OCI-LY3 (cell line): ENCODE measurements around the gene ANAPC13.

ENCODE experiments used
- H2AFZ ChIP-seq: fragments of 200-600, 300-600 bp; shearing (Covaris generic); 2 replicates; pipeline ENCODE4 v1.6.0; 2014; ENCODE audit warnings: antibody characterized with exemption, low read depth, low read length
- H3K27ac ChIP-seq: fragments of 200-600, 300-600 bp; sonication (generic); 2 replicates; pipeline ENCODE4 v1.5.1; 2014; ENCODE audit warnings: mild to moderate bottlenecking, low read length, moderate library complexity, mixed read lengths
- H3K27me3 ChIP-seq: fragments of 200-600, 300-600 bp; sonication (generic); 2 replicates; pipeline ENCODE4 v1.6.1; 2014; ENCODE audit warnings: low read depth, low read length, mixed read lengths
- H3K36me3 ChIP-seq: fragments of 200-600, 300-600 bp; sonication (generic); replicated peaks from 2 replicates; pipeline ENCODE3; 2014; ENCODE audit warnings: low read depth, low read length, mixed read lengths
- H3K4me1 ChIP-seq: fragments of 300-600, 200-600 bp; sonication (generic); 2 replicates; pipeline ENCODE4 v1.6.1; 2014; ENCODE audit warnings: low read length, mixed read lengths
- H3K4me2 ChIP-seq: fragments of 200-600, 300-600 bp; sonication (generic); 2 replicates; pipeline ENCODE4 v1.6.1; 2014; ENCODE audit warnings: low read length, mixed read lengths
- H3K4me3 ChIP-seq: fragments of 300-600, 200-600 bp; sonication (generic); 2 replicates; pipeline ENCODE4 v1.5.1; 2014; ENCODE audit warnings: antibody characterized with exemption, mild to moderate bottlenecking, low read length, moderate library complexity
- H3K79me2 ChIP-seq: fragments of 300-600, 200-600 bp; shearing (Covaris generic); 2 replicates; pipeline ENCODE4 v1.6.1; 2014; ENCODE audit warnings: mild to moderate bottlenecking, low read length, mixed read lengths
- H3K9ac ChIP-seq: fragments of 300-600, 200-600 bp; shearing (Covaris generic); 2 replicates; pipeline ENCODE4 v1.6.0; 2014; ENCODE audit warnings: mild to moderate bottlenecking, low read length, moderate library complexity
- H3K9me3 ChIP-seq: fragments of 200-600, 300-600 bp; shearing (Covaris generic); 2 replicates; pipeline ENCODE4 v1.6.1; 2014; ENCODE audit warnings: low read length, mixed read lengths; ENCODE audit not compliant: insufficient read depth
- H4K20me1 ChIP-seq: fragments of 200-600, 300-600 bp; sonication (generic); 2 replicates; pipeline ENCODE4 v1.6.1; 2016; ENCODE audit warnings: low read length, mixed read lengths; ENCODE audit not compliant: insufficient read depth
- CTCF ChIP-seq: fragments of 200-600, 300-600 bp; sonication (generic); IDR thresholded peaks from 2 replicates; pipeline ENCODE4 v1.5.1; 2014; ENCODE audit warnings: antibody characterized with exemption, low read length, low read depth
- EZH2phosphoT487 ChIP-seq: fragments of 200-600 bp; shearing (Covaris generic); IDR thresholded peaks from 2 replicates; pipeline ENCODE4 v1.6.1; 2018; ENCODE audit warnings: antibody characterized with exemption, mixed run types, low read depth

The ANAPC13 gene

GRCh38 chr3:134463676-134464063, 22.1 kb downstream of the ANAPC13 start:
- Histone ChIP-seq H3K36me3 (no peaks in the 10 kb centered on the region), H3K27me3 (peaks cover 11% of the 10 kb centered on the region), H2AFZ (no peak overlapping the region), H4K20me1 (no peaks in the 10 kb centered on the region), H3K27ac (no peak overlapping the region), H3K4me3 (no peak overlapping the region), H3K9me3 (no peaks in the 10 kb centered on the region), H3K4me1 (no peaks in the 10 kb centered on the region), H3K4me2 (no peak overlapping the region), H3K9ac (no peak overlapping the region), H3K79me2 (no peaks in the 10 kb centered on the region)
- TF ChIP-seq CTCF = no peak
- no peak for TF ChIP-seq EZH2phosphoT487

DNA sequence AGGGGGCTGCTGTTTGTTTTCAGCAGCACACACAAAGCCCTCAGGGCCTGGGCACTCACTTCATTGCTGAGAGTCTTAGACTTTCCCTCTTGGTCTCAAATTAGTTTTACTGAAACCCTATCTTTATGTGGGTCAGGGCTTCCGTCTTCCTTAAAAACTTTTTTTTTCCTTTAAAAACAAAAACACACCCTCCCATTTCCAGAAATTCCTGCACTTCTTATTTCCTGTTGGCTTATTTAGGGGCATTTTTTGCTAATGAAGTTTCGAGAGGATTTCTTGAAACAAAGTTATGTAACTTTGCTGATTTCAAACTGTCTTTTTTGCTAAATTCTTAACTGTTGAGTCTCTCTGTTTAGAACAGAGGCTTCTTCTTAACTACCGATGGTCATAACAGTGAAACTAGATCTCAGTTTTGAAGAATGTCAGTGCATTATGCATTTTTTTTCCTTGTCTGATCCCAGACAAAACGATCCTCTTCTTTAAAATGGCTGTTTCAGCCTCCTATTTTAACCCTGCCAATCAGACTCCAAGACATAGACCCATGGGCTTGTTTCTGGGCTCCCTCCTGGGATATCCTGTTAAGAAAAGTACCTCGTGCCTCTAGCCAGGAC, 23.3 kb downstream of the ANAPC13 start:
- no peaks in the 10 kb centered on the region for H3K79me2 ChIP-seq
- H3K9ac ChIP-seq = no peak overlapping the region
- H3K9me3 ChIP-seq = no peaks in the 10 kb centered on the region
- no peaks in the 10 kb centered on the region for H3K36me3 ChIP-seq
- no peak overlapping the region for H3K4me2 ChIP-seq
- no peak overlapping the region for H3K27ac ChIP-seq
- H3K27me3 ChIP-seq = peaks cover 21% of the 10 kb centered on the region
- no peak overlapping the region for H3K4me3 ChIP-seq
- TF ChIP-seq CTCF = no peak
- TF ChIP-seq EZH2phosphoT487 = no peak
- no peaks in the 10 kb centered on the region for H4K20me1 ChIP-seq
- no peak overlapping the region for H2AFZ ChIP-seq
- H3K4me1 ChIP-seq = no peaks in the 10 kb centered on the region

DNA sequence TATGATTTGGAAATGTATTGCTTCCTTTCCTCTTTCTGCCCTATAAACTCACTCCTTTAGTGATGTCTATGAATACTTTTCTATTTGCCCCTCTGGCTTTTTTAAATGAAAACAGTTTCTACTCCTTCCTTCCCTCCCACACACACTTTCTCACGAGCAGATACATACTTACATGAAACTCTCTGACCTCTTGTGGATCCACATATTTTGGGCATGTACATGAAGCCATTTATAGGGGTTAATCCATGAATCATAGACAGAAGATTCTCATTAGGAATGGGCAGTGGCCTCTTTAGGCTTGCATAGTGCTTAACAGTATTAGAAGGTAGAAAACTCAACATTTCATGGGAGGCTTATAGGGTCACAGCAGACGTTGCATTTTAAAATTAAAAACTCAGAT, 24.8 kb downstream of the ANAPC13 start:
- H3K27me3 ChIP-seq = peaks cover 30% of the 10 kb centered on the region
- no peaks in the 10 kb centered on the region for H4K20me1 ChIP-seq
- H3K36me3 ChIP-seq = no peaks in the 10 kb centered on the region
- no peak overlapping the region for H2AFZ ChIP-seq
- no peak overlapping the region for H3K9ac ChIP-seq
- no peak overlapping the region for H3K4me2 ChIP-seq
- no peaks in the 10 kb centered on the region for H3K4me1 ChIP-seq
- H3K4me3 ChIP-seq = no peak overlapping the region
- no peak overlapping the region for H3K27ac ChIP-seq
- no peaks in the 10 kb centered on the region for H3K79me2 ChIP-seq
- H3K9me3 ChIP-seq = no peaks in the 10 kb centered on the region
- TF ChIP-seq EZH2phosphoT487 = no peak
- TF ChIP-seq CTCF = no peak

DNA sequence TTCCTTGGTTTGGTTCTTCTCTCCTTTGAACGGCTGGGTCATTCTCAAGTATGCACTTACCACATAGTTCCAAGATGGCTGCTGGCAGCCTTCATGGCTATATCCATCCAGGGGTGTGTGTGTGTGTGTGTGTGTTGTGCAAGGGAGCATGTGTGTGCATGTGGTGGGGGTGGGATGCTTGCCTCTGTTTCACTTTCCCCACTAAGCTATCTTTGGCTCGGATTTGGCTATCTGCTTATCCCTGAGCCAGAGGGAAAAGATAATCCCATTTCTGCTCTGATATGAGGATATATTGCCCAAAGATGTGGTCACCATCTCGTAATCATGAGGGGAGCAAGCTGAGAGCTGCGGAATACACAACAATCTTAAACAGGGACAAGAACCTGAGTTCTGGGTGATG, 26.2 kb downstream of the ANAPC13 start:
- H3K36me3 ChIP-seq = no peaks in the 10 kb centered on the region
- H3K27ac ChIP-seq = no peak overlapping the region
- H3K27me3 ChIP-seq = peaks cover 39% of the 10 kb centered on the region
- H2AFZ ChIP-seq = no peak overlapping the region
- no peak overlapping the region for H3K4me2 ChIP-seq
- no peak overlapping the region for H3K9ac ChIP-seq
- H3K9me3 ChIP-seq = no peaks in the 10 kb centered on the region
- H3K4me1 ChIP-seq = no peaks in the 10 kb centered on the region
- no peaks in the 10 kb centered on the region for H3K79me2 ChIP-seq
- no peaks in the 10 kb centered on the region for H4K20me1 ChIP-seq
- no peak overlapping the region for H3K4me3 ChIP-seq
- TF ChIP-seq CTCF (no peak), EZH2phosphoT487 (no peak)
